NT2/D1 (cell line): Measurements from ENCODE around the gene SLC29A2.
"Not testable (repeated sequence)": the region's sequence is repeated elsewhere in the genome, so short reads cannot be mapped to it uniquely, and the experiment has no call there.

ENCODE experiments used
- DNase-seq: peaks from one replicate; pipeline ENCODE4 v3.0.0-alpha.2; 2011; ENCODE audit warnings: low read depth, low spot score
- H3K27me3 ChIP-seq: 2 replicates; pipeline ENCODE4 v1.6.0; 2011; ENCODE audit warnings: mild to moderate bottlenecking; ENCODE audit not compliant: insufficient read length, insufficient read depth
- H3K36me3 ChIP-seq: 2 replicates; pipeline ENCODE4 v1.6.1; 2011; ENCODE audit warnings: mild to moderate bottlenecking, low read length, mixed read lengths; ENCODE audit not compliant: insufficient read depth, insufficient read length
- H3K4me1 ChIP-seq: 2 replicates; pipeline ENCODE4 v1.5.1; 2011; ENCODE audit not compliant: insufficient read depth, insufficient read length
- H3K4me3 ChIP-seq: 2 replicates; pipeline ENCODE4 v1.5.1; 2011; ENCODE audit warnings: low read depth; ENCODE audit not compliant: insufficient read length
- H3K9ac ChIP-seq: 2 replicates; pipeline ENCODE4 v1.6.0; 2011; ENCODE audit warnings: low read depth; ENCODE audit not compliant: insufficient read length
- H3K9me3 ChIP-seq: 2 replicates; pipeline ENCODE4 v1.5.1; 2011; ENCODE audit warnings: mild to moderate bottlenecking, low read length; ENCODE audit not compliant: insufficient read depth
- SUZ12 ChIP-seq: IDR thresholded peaks from 2 replicates; pipeline ENCODE4 v1.6.1; 2011; ENCODE audit not compliant: insufficient read length, insufficient read depth; ENCODE audit errors: extremely low read depth
- YY1 ChIP-seq: IDR thresholded peaks from 2 replicates; pipeline ENCODE4 v1.6.1; 2011; ENCODE audit not compliant: insufficient read length, insufficient read depth
- ZNF274 ChIP-seq: IDR thresholded peaks from 2 replicates; pipeline ENCODE4 v1.6.1; 2011; ENCODE audit warnings: mild to moderate bottlenecking, low read depth, low read length

The SLC29A2 gene

GRCh38 chr11:66407651-66408050, 36.1 kb upstream of the SLC29A2 start:
- no peak for TF ChIP-seq YY1
- TF ChIP-seq ZNF274, result no peak
- no peak for TF ChIP-seq SUZ12
- Histone ChIP-seq H3K36me3 (peaks cover 11% of the 10 kb centered on the region), H3K9ac (no peak overlapping the region), H3K4me3 (no peak overlapping the region), H3K9me3 (no peaks in the 10 kb centered on the region), H3K27me3 (peaks cover 6% of the 10 kb centered on the region), H3K4me1 (peaks cover 20% of the 10 kb centered on the region)
- DNase-seq, result no peak

- Histone ChIP-seq H3K36me3 (no peaks in the 10 kb centered on the region), H3K9me3 (no peaks in the 10 kb centered on the region), H3K9ac (no peak overlapping the region), H3K4me3 (no peak overlapping the region), H3K4me1 (peaks cover 3% of the 10 kb centered on the region), H3K27me3 (no peaks in the 10 kb centered on the region)
- TF ChIP-seq YY1, result no peak
- TF ChIP-seq SUZ12, result no peak
- no peak for TF ChIP-seq ZNF274
- no peak for DNase-seq
These were observed 22.4 kb upstream of the SLC29A2 start for GRCh38 chr11:66393954-66394353.

GRCh38 chr11:66391322-66391721, 19.8 kb upstream of the SLC29A2 start:
- peaks cover 10% of the 10 kb centered on the region for H3K27me3 ChIP-seq
- no peaks in the 10 kb centered on the region for H3K9me3 ChIP-seq
- no peak for DNase-seq
- no peak for TF ChIP-seq SUZ12
- TF ChIP-seq YY1, result no peak
- TF ChIP-seq ZNF274, result no peak
- H3K4me1 ChIP-seq, result peaks cover 6% of the 10 kb centered on the region
- H3K36me3 ChIP-seq, result no peaks in the 10 kb centered on the region
- no peak overlapping the region for H3K4me3 ChIP-seq
- H3K9ac ChIP-seq, result no peak overlapping the region

GRCh38 chr11:66388780-66389386, 17.3 kb upstream of the SLC29A2 start:
- TF ChIP-seq ZNF274, result no peak
- no peak for TF ChIP-seq YY1
- TF ChIP-seq SUZ12, result no peak
- peaks cover 11% of the 10 kb centered on the region for H3K27me3 ChIP-seq
- no peaks in the 10 kb centered on the region for H3K36me3 ChIP-seq
- H3K4me1 ChIP-seq, result peaks cover 3% of the 10 kb centered on the region
- no peak overlapping the region for H3K4me3 ChIP-seq
- no peaks in the 10 kb centered on the region for H3K9me3 ChIP-seq
- DNase-seq, result peak; percentile 76
- H3K9ac ChIP-seq, result peak overlapping the region; percentile 51

- Histone ChIP-seq H3K9ac (peak overlapping the region; percentile 65), H3K36me3 (no peaks in the 10 kb centered on the region), H3K27me3 (peaks cover 11% of the 10 kb centered on the region), H3K4me3 (no peak overlapping the region), H3K9me3 (no peaks in the 10 kb centered on the region), H3K4me1 (peaks cover 3% of the 10 kb centered on the region)
- peak; percentile 83 for DNase-seq
- no peak for TF ChIP-seq YY1
- TF ChIP-seq SUZ12, result no peak
- no peak for TF ChIP-seq ZNF274
These were observed 14.9 kb upstream of the SLC29A2 start for GRCh38 chr11:66386171-66387069.

GRCh38 chr11:66384316-66384715, 12.8 kb upstream of the SLC29A2 start:
- not testable (repeated sequence) for H3K36me3 ChIP-seq, DNase-seq, H3K9ac ChIP-seq, H3K4me1 ChIP-seq, H3K9me3 ChIP-seq, H3K4me3 ChIP-seq
- H3K27me3 ChIP-seq, result peaks cover 11% of the 10 kb centered on the region

- H3K4me1 ChIP-seq, DNase-seq, H3K27me3 ChIP-seq, H3K36me3 ChIP-seq, H3K9me3 ChIP-seq, H3K4me3 ChIP-seq, H3K9ac ChIP-seq: not testable (repeated sequence)
These were observed 8.7 kb upstream of the SLC29A2 start for GRCh38 chr11:66380264-66380663.

GRCh38 chr11:66373690-66374287, 2.2 kb upstream of the SLC29A2 start:
- H3K36me3 ChIP-seq, result peaks cover 10% of the 10 kb centered on the region
- H3K9me3 ChIP-seq, H3K4me3 ChIP-seq, H3K9ac ChIP-seq, DNase-seq, H3K4me1 ChIP-seq, H3K27me3 ChIP-seq: not testable (repeated sequence)
